ENCODE results near the gene JHY.

GRCh38 chr11:122847466-122847865 lies 35.1 kb upstream of the JHY start:
- TF ChIP-seq, protein P1, sequence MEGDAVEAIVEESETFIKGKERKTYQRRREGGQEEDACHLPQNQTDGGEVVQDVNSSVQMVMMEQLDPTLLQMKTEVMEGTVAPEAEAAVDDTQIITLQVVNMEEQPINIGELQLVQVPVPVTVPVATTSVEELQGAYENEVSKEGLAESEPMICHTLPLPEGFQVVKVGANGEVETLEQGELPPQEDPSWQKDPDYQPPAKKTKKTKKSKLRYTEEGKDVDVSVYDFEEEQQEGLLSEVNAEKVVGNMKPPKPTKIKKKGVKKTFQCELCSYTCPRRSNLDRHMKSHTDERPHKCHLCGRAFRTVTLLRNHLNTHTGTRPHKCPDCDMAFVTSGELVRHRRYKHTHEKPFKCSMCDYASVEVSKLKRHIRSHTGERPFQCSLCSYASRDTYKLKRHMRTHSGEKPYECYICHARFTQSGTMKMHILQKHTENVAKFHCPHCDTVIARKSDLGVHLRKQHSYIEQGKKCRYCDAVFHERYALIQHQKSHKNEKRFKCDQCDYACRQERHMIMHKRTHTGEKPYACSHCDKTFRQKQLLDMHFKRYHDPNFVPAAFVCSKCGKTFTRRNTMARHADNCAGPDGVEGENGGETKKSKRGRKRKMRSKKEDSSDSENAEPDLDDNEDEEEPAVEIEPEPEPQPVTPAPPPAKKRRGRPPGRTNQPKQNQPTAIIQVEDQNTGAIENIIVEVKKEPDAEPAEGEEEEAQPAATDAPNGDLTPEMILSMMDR (IDR thresholded peaks at IDR 0.05), result no peak
- TF ChIP-seq POLR2A (IDR thresholded peaks at IDR 0.05), result no peak
